ENCODE results near the gene SUFU.

SUFU gene

GRCh38 chr10:102673819-102674511 lies 170.2 kb downstream of the SUFU start:
- peak; percentile 62 for DNase-seq (ENCODE audit: low read depth)

GRCh38 chr10:102674566-102674965 lies 170.8 kb downstream of the SUFU start:
- no peak for DNase-seq (ENCODE audit: low read depth)

- DNase-seq (ENCODE audit: low read depth), result no peak
Measured at GRCh38 chr10:102675011-102675665, 171.4 kb downstream of the SUFU start.

- peak; percentile 92 for DNase-seq (ENCODE audit: low read depth)
Measured at GRCh38 chr10:102675666-102676533, 172.1 kb downstream of the SUFU start.

- DNase-seq (ENCODE audit: low read depth), result no peak
Measured at GRCh38 chr10:102676534-102677315, 173.0 kb downstream of the SUFU start.

- no peak for DNase-seq (ENCODE audit: low read depth)
Measured at GRCh38 chr10:102677331-102678067, 173.7 kb downstream of the SUFU start.

GRCh38 chr10:102678068-102678400 lies 174.3 kb downstream of the SUFU start:
- no peak for DNase-seq (ENCODE audit: low read depth)

- peak; percentile 46 for DNase-seq (ENCODE audit: low read depth)
Measured at GRCh38 chr10:102678842-102679289, 175.1 kb downstream of the SUFU start.

- DNase-seq (ENCODE audit: low read depth), result no peak
Measured at GRCh38 chr10:102679596-102679995, 175.8 kb downstream of the SUFU start.

GRCh38 chr10:102681696-102682095 lies 177.9 kb downstream of the SUFU start:
- no peak for DNase-seq (ENCODE audit: low read depth)

GRCh38 chr10:102682416-102682815 lies 178.6 kb downstream of the SUFU start:
- DNase-seq (ENCODE audit: low read depth), result no peak

GRCh38 chr10:102682981-102683380 lies 179.2 kb downstream of the SUFU start:
- DNase-seq (ENCODE audit: low read depth), result no peak
